H1 (cell line): ENCODE results near the gene ATP4A.

ENCODE experiments used
- JUND ChIP-seq: IDR thresholded peaks from 2 replicates; pipeline ENCODE4 v1.6.1; 2011; ENCODE audit warnings: mild to moderate bottlenecking, improper control_type of control experiment, low read length
- TF ChIP-seq, protein P1 (sequence below), 3 experiments: IDR thresholded peaks; 1 replicate in 2 of 3; 2 replicates in 1 of 3; pipeline versions ENCODE4 v1.5.1 to v1.6.1; 2011; ENCODE audit warnings: low read length in 3 of 3, mild to moderate bottlenecking in 3 of 3, inconsistent platforms in 2 of 3, low read depth in 1 of 3, moderate library complexity in 1 of 3; ENCODE audit not compliant: insufficient read depth in 1 of 3; ENCODE audit errors: control extremely low read depth in 1 of 3
- TF ChIP-seq, protein P2 (sequence below): IDR thresholded peaks from 2 replicates; pipeline ENCODE4 v1.6.1; 2012; ENCODE audit warnings: low read length, inconsistent platforms

DNA sequence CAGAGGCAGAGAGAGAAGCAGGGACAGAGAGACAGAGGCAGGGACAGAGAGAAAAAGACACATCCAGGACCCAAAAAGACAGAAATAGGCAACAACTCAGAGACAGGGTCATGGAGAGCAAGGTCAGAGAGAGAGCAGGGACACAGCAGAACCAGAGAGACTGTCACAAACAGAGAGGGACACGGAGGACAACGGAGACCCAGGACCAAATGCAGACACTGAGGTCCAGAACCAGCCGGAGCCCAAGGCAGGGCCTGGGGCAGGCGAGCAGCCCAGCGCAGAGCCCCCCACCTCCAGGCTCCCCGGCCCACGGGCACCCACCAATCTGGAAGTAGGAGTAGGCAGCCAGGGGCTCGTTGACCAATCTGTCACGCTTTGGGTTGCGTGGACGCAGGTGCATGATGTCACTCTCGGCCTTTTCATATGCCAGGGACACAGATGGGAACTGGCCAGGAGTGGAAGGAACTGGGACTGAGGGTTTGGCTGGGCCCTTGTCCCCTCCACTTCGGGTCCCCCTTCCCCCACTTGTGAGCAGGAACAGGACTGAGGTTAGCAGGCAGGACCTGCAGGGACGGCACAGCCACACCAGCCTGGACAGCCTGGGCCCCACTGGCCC is 10.0 kb downstream of the ATP4A start:
- TF ChIP-seq, protein P1, sequence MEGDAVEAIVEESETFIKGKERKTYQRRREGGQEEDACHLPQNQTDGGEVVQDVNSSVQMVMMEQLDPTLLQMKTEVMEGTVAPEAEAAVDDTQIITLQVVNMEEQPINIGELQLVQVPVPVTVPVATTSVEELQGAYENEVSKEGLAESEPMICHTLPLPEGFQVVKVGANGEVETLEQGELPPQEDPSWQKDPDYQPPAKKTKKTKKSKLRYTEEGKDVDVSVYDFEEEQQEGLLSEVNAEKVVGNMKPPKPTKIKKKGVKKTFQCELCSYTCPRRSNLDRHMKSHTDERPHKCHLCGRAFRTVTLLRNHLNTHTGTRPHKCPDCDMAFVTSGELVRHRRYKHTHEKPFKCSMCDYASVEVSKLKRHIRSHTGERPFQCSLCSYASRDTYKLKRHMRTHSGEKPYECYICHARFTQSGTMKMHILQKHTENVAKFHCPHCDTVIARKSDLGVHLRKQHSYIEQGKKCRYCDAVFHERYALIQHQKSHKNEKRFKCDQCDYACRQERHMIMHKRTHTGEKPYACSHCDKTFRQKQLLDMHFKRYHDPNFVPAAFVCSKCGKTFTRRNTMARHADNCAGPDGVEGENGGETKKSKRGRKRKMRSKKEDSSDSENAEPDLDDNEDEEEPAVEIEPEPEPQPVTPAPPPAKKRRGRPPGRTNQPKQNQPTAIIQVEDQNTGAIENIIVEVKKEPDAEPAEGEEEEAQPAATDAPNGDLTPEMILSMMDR (IDR thresholded peaks at IDR 0.05; ENCODE audit: control extremely low read depth in 1 of 3, insufficient read depth in 1 of 3, low read depth in 1 of 3, low read length in 3 of 3), result no peak
- no peak for TF ChIP-seq JUND
- TF ChIP-seq, protein P2, sequence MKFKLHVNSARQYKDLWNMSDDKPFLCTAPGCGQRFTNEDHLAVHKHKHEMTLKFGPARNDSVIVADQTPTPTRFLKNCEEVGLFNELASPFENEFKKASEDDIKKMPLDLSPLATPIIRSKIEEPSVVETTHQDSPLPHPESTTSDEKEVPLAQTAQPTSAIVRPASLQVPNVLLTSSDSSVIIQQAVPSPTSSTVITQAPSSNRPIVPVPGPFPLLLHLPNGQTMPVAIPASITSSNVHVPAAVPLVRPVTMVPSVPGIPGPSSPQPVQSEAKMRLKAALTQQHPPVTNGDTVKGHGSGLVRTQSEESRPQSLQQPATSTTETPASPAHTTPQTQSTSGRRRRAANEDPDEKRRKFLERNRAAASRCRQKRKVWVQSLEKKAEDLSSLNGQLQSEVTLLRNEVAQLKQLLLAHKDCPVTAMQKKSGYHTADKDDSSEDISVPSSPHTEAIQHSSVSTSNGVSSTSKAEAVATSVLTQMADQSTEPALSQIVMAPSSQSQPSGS, result no peak
